GM10847 (cell line): ENCODE data around the gene EDN1.

ENCODE experiments used
- POLR2A ChIP-seq: IDR thresholded peaks from 2 replicates; pipeline ENCODE4 v1.6.1; 2011; ENCODE audit not compliant: insufficient read length; ENCODE audit errors: extremely low read depth

The EDN1 gene

DNA sequence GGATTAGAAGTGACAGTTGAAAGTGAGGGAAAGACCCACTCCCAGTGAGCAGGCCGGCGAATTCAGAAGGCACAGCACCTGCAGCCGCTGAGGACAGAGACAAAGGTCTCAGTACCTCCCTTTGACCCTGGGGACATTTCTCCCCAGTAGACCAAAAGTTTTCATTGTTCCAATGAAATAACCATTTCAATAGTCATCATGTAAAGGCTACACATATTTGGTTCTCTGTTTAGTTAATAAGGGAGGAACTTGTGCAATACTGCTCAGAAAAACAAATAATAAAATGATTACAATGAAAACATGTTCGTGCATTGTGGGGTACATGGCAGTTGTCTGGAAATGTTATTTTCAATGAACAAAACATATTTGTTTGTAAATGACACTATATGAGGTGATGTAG, 52.5 kb downstream of the EDN1 start:
- no peak for TF ChIP-seq POLR2A

GRCh38 chr6:12343122-12343439, 52.9 kb downstream of the EDN1 start:
- no peak for TF ChIP-seq POLR2A

GRCh38 chr6:12343440-12344162, 53.4 kb downstream of the EDN1 start:
- no peak for TF ChIP-seq POLR2A

DNA sequence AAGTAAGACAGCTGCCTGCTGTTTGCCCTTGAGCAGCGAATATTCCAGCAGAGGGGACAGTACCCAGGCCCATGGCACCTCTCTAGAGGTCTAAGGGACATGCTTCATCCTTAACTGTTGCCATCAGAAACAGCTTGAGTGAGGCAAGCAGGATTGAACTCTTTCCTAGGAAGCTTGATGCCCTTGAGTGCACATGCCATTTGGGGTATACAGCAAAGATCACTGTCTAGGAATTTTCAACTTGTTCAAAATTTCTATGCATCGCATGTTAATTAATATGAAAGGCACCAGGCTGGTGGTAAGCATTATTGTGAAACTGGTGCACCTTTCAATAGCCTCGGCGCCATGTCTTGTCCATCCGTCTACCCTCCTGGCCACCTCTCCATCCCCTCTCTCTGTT, 54.1 kb downstream of the EDN1 start:
- no peak for TF ChIP-seq POLR2A

GRCh38 chr6:12344961-12345693, 55.0 kb downstream of the EDN1 start:
- TF ChIP-seq POLR2A: no peak

GRCh38 chr6:12345694-12346058, 55.5 kb downstream of the EDN1 start:
- no peak for TF ChIP-seq POLR2A
